Measurements from ENCODE around the gene ZNF580. TPM values are rescaled to one million over a fixed set of nuclear protein-coding genes. Genes with fewer than 3 reads are reported as not detected.
A peak's percentile ranks its signal among the peaks of the same experiment; 100 is the strongest.

Gene ZNF580
- total and polyA plus RNA-seq, 2 experiments from 2014 or later, result 10.1 to 53.8 TPM

GRCh38 chr19:55638864-55639359, 1.9 kb upstream of the ZNF580 start:
- H2AFZ ChIP-seq, result no peak overlapping the region
- peaks cover 72% of the 10 kb centered on the region for H3K79me2 ChIP-seq
- H3K27ac ChIP-seq, result no peak overlapping the region
- H3K4me3 ChIP-seq, result no peak overlapping the region
- H4K20me1 ChIP-seq (ENCODE audit: insufficient read depth, poor library complexity, severe bottlenecking), result no peaks in the 10 kb centered on the region
- peaks cover 20% of the 10 kb centered on the region for H3K4me1 ChIP-seq (ENCODE audit: insufficient read depth)
- TF ChIP-seq EZH2phosphoT487 (IDR thresholded peaks at IDR 0.05; ENCODE audit: low read depth, severe bottlenecking, unreplicated experiment) (no peak), CTCF (IDR thresholded peaks at IDR 0.05; ENCODE audit: poor library complexity) (peak; percentile 43), EZH2 (IDR thresholded peaks at IDR 0.05; ENCODE audit: borderline replicate concordance) (no peak)
- no peaks in the 10 kb centered on the region for H3K36me3 ChIP-seq (replicated peaks; ENCODE audit: insufficient read depth, low read depth)
- DNase-seq (ENCODE audit: low spot score), result no peak
- no peaks in the 10 kb centered on the region for H3K27me3 ChIP-seq
- H3K4me2 ChIP-seq, result peak overlapping the region; percentile 92
- 94% methylated on average over 6 of the region's 6 CpGs for WGBS (ENCODE audit: low lambda C conversion rate, missing lambda C conversion rate)
- no peaks in the 10 kb centered on the region for H3K9me3 ChIP-seq (ENCODE audit: low read depth)
- H3K9me2 ChIP-seq (replicated peaks; ENCODE audit: insufficient read depth), result no peaks in the 10 kb centered on the region

GRCh38 chr19:55640043-55640576, 692 bp upstream of the ZNF580 start:
- DNase-seq (ENCODE audit: low spot score), result no peak
- Histone ChIP-seq H3K4me1 (ENCODE audit: insufficient read depth) (peaks cover 20% of the 10 kb centered on the region), H3K4me2 (peak overlapping the region; percentile 92), H3K79me2 (peaks cover 79% of the 10 kb centered on the region), H4K20me1 (ENCODE audit: insufficient read depth, poor library complexity, severe bottlenecking) (no peaks in the 10 kb centered on the region), H3K9me3 (ENCODE audit: low read depth) (no peaks in the 10 kb centered on the region), H3K9me2 (replicated peaks; ENCODE audit: insufficient read depth) (no peaks in the 10 kb centered on the region), H3K27me3 (no peaks in the 10 kb centered on the region), H2AFZ (peak overlapping the region; percentile 73), H3K4me3 (peak overlapping the region; percentile 99), H3K27ac (peak overlapping the region; percentile 98), H3K36me3 (replicated peaks; ENCODE audit: insufficient read depth, low read depth) (no peaks in the 10 kb centered on the region)
- TF ChIP-seq CTCF (IDR thresholded peaks at IDR 0.05; ENCODE audit: poor library complexity), result peak; percentile 14
- TF ChIP-seq EZH2 (IDR thresholded peaks at IDR 0.05; ENCODE audit: borderline replicate concordance), result no peak
- WGBS (ENCODE audit: low lambda C conversion rate, missing lambda C conversion rate), result 68% methylated on average over 37 of the region's 38 CpGs

- 0% methylated on average over 9 of the region's 25 CpGs for WGBS (ENCODE audit: low lambda C conversion rate, missing lambda C conversion rate)
- Histone ChIP-seq H3K9me2 (replicated peaks; ENCODE audit: insufficient read depth) (no peaks in the 10 kb centered on the region), H3K9me3 (ENCODE audit: low read depth) (no peaks in the 10 kb centered on the region), H3K4me2 (peak overlapping the region; percentile 92), H3K36me3 (replicated peaks; ENCODE audit: insufficient read depth, low read depth) (no peaks in the 10 kb centered on the region), H3K4me1 (ENCODE audit: insufficient read depth) (peaks cover 13% of the 10 kb centered on the region), H3K27me3 (no peaks in the 10 kb centered on the region), H4K20me1 (ENCODE audit: insufficient read depth, poor library complexity, severe bottlenecking) (no peaks in the 10 kb centered on the region), H3K27ac (peak overlapping the region; percentile 98), H3K4me3 (peak overlapping the region; percentile 99), H2AFZ (peak overlapping the region; percentile 73), H3K79me2 (peaks cover 76% of the 10 kb centered on the region)
- DNase-seq (ENCODE audit: low spot score), result no peak
- TF ChIP-seq EZH2 (IDR thresholded peaks at IDR 0.05; ENCODE audit: borderline replicate concordance) (no peak), EZH2phosphoT487 (IDR thresholded peaks at IDR 0.05; ENCODE audit: low read depth, severe bottlenecking, unreplicated experiment) (no peak), CTCF (IDR thresholded peaks at IDR 0.05; ENCODE audit: poor library complexity) (no peak)
Observed at GRCh38 chr19:55641426-55642152, 787 bp downstream of the ZNF580 start.
